ENCODE measurements around the gene SRSF9. TPM values are rescaled to one million over a fixed set of nuclear protein-coding genes. Genes with fewer than 3 reads are reported as not detected.

SRSF9 gene
- total and polyA plus RNA-seq, 11 donors = 14.8 to 67.1 (median 33.7) TPM

GRCh38 chr12:120468821-120469449 is 613 bp downstream of the SRSF9 start:
- H3K4me3 ChIP-seq = peak overlapping the region; percentile 63 to 99 (median 92)
- WGBS, 4 donors = 0 to 1% (median 1%) methylated on average over 32 to 57 of the region's 57 CpGs
- TF ChIP-seq CTCF (IDR thresholded peaks at IDR 0.05) (peak in 1 of 12 donors; percentile 17), POLR2A (IDR thresholded peaks at IDR 0.05) (no peak)
- peak in 3 of 4 donors; percentile 17 to 58 (median 57) for ATAC-seq
- peak overlapping the region; percentile 76 to 96 (median 92) for H3K27ac ChIP-seq
- H3K27me3 ChIP-seq = no peaks in the 10 kb centered on the region
- H3K36me3 ChIP-seq = peaks cover 0 to 38% (median 32%) of the 10 kb centered on the region in 9 donors
- peaks cover 0 to 45% (median 31%) of the 10 kb centered on the region in 12 donors for H3K4me1 ChIP-seq
- intact Hi-C loops (cut with DNase I) = loop anchor here in 2 of 10 donors (2.0 to 10.0 kb wide), 2 partner anchors 28 to 96 kb away; partner anchors contain the start of gene DYNLL1 (in 1 of the 2)
- H3K9me3 ChIP-seq = no peaks in the 10 kb centered on the region
- DNase-seq = peak in 4 of 5 donors; percentile 43 to 74 (median 46)

- DNase-seq (peak in 3 of 5 donors; percentile 15 to 39 (median 30)), ATAC-seq (peak in 2 of 4 donors; percentile 8 to 21)
- TF ChIP-seq POLR2A (IDR thresholded peaks at IDR 0.05) = no peak
- no peak for TF ChIP-seq CTCF (IDR thresholded peaks at IDR 0.05)
- Histone ChIP-seq H3K4me1 (peaks cover 0 to 45% (median 31%) of the 10 kb centered on the region in 12 donors), H3K4me3 (peak overlapping the region; percentile 63 to 99 (median 92)), H3K36me3 (peaks cover 0 to 43% (median 38%) of the 10 kb centered on the region in 9 donors), H3K27ac (peak overlapping the region; percentile 76 to 96 (median 92)), H3K9me3 (no peaks in the 10 kb centered on the region), H3K27me3 (no peaks in the 10 kb centered on the region)
- intact Hi-C loops (cut with DNase I) = loop anchor here in 2 of 10 donors (2.0 to 10.0 kb wide), 2 partner anchors 28 to 96 kb away; partner anchors contain the start of gene DYNLL1 (in 1 of the 2)
- WGBS, 4 donors = 4 to 5% (median 4%) methylated on average over 22 to 23 of the region's 23 CpGs
These were observed 1.2 kb downstream of the SRSF9 start for GRCh38 chr12:120468325-120468820.

- no peak for ATAC-seq
- Histone ChIP-seq H3K27me3 (no peaks in the 10 kb centered on the region), H3K4me3 (no peak overlapping the region), H3K27ac (peak overlapping the region in 1 of 12 donors; percentile 1), H3K4me1 (peaks cover 0 to 45% (median 31%) of the 10 kb centered on the region in 12 donors), H3K36me3 (peaks cover 0 to 53% (median 47%) of the 10 kb centered on the region in 9 donors), H3K9me3 (no peaks in the 10 kb centered on the region)
- intact Hi-C loops (cut with DNase I) = loop anchor here in 1 of 10 donors (10.0 kb wide), 1 partner anchor 97 kb away; no protein-coding TSS in a partner anchor
- DNase-seq = no peak
- TF ChIP-seq POLR2A (IDR thresholded peaks at IDR 0.05) (no peak), CTCF (IDR thresholded peaks at IDR 0.05) (no peak)
- WGBS, 4 donors = 91 to 95% (median 94%) methylated on average over 6 of the region's 6 CpGs
These were observed 2.1 kb downstream of the SRSF9 start for GRCh38 chr12:120467439-120467838.

All from heart left ventricle (tissue), 16 donors.